ENCODE measurements around the gene CARM1. TPM values are rescaled to one million over a fixed set of nuclear protein-coding genes. Genes with fewer than 3 reads are reported as not detected.
A peak's percentile ranks its signal among the peaks of the same experiment; 100 is the strongest.
"Not testable (repeated sequence)": the region's sequence is repeated elsewhere in the genome, so short reads cannot be mapped to it uniquely, and the experiment has no call there.

CARM1 gene
- total RNA-seq, 1 experiment from 2014 or later, result 51.7 TPM

DNA sequence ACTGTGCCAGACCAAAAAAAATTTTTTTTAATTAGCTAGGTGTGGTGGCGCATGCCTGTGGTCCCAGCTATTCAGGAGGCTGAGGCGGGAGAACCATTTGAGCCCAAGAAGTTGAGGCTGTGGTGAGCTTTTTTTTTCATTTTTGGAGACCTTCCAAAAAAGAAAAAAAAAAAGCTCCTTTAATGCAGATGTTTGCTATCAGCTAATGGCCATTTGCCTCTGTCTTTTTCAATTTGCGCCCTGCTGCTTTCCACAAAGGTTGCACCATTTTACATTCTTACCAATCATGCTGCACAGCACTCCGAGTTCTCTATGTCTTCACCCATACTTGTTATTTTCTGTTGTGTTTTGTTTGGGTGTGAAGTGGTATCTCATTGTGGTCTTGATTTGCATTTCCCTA, 73.9 kb downstream of the CARM1 start:
- no peak for DNase-seq (ENCODE audit: unreplicated experiment)
- intact Hi-C loops (cut with micrococcal nuclease), result no loop called here
- no peaks in the 10 kb centered on the region for H3K36me3 Mint-ChIP-seq (ENCODE audit: insufficient read depth, unreplicated experiment)
- TF ChIP-seq, protein P1, sequence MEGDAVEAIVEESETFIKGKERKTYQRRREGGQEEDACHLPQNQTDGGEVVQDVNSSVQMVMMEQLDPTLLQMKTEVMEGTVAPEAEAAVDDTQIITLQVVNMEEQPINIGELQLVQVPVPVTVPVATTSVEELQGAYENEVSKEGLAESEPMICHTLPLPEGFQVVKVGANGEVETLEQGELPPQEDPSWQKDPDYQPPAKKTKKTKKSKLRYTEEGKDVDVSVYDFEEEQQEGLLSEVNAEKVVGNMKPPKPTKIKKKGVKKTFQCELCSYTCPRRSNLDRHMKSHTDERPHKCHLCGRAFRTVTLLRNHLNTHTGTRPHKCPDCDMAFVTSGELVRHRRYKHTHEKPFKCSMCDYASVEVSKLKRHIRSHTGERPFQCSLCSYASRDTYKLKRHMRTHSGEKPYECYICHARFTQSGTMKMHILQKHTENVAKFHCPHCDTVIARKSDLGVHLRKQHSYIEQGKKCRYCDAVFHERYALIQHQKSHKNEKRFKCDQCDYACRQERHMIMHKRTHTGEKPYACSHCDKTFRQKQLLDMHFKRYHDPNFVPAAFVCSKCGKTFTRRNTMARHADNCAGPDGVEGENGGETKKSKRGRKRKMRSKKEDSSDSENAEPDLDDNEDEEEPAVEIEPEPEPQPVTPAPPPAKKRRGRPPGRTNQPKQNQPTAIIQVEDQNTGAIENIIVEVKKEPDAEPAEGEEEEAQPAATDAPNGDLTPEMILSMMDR (IDR thresholded peaks at IDR 0.05; ENCODE audit: unreplicated experiment), result no peak
- no peaks in the 10 kb centered on the region for H3K9me3 Mint-ChIP-seq (ENCODE audit: unreplicated experiment)
- H3K27ac Mint-ChIP-seq (ENCODE audit: low read depth, unreplicated experiment), result no peak overlapping the region
- no peak overlapping the region for H3K4me3 Mint-ChIP-seq (ENCODE audit: unreplicated experiment)
- no peaks in the 10 kb centered on the region for H3K4me1 Mint-ChIP-seq (ENCODE audit: insufficient read depth, unreplicated experiment)
- CTCF ChIA-PET, result interaction anchor here (0.7 to 6.8 kb wide), 3 partner anchors 14 to 434 kb away, joined by 3 to 54 read pairs (median 3); partner anchors contain the start of gene SMARCA4
- H3K27me3 Mint-ChIP-seq (ENCODE audit: insufficient read depth, unreplicated experiment), result no peaks in the 10 kb centered on the region
- POLR2A ChIA-PET, result interaction anchor here (5.8 kb wide), 1 partner anchor 15 kb away, joined by 30 read pairs; the partner anchor contains the start of gene SMARCA4
- no TSS peak for BruUV-seq (replicated peaks)

DNA sequence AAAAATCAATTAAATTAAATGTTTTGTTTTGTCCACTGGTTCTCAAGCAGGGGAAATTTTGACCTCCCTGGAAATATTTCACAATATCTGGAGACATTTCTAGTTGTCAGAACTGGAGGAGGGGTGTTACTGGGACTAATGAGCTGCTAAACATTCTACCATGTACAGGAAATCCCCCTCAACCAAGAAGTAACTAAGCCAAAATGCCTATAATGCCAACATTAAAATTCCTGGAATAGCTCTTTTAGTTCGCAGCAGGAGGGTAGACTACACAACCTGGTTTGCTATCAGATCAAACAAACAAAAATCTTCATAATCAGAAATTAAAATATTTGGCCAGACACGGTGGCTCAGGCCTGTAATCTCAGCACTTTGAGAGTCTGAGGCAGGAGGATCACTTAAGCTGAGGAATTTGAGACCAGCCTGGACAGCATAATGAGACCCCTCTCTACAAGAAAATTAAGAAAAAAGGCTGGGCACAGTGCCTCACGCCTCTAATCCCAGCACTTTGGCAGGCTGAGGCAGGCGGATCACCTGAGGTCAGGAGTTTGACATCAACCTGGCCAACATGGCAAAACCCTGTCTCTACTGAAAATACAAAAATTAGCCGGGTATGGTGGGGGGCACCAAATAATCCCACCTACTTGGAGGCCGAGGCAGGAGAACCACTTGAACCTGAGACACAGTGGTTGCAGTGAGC, 75.8 kb downstream of the CARM1 start:
- Mint-ChIP-seq H3K9me3 (ENCODE audit: unreplicated experiment) (no peaks in the 10 kb centered on the region), H3K36me3 (ENCODE audit: insufficient read depth, unreplicated experiment) (no peaks in the 10 kb centered on the region), H3K4me1 (ENCODE audit: insufficient read depth, unreplicated experiment) (no peaks in the 10 kb centered on the region), H3K27ac (ENCODE audit: low read depth, unreplicated experiment) (peak overlapping the region; percentile 61), H3K4me3 (ENCODE audit: unreplicated experiment) (no peak overlapping the region), H3K27me3 (ENCODE audit: insufficient read depth, unreplicated experiment) (no peaks in the 10 kb centered on the region)
- intact Hi-C loops (cut with micrococcal nuclease), result no loop called here
- no TSS peak for BruUV-seq (replicated peaks)
- ChIA-PET POLR2A (interaction anchor here (1.0 kb wide), 1 partner anchor 14 kb away, joined by 5 read pairs; the partner anchor contains the start of gene SMARCA4), CTCF (interaction anchor here (0.6 to 1.0 kb wide), 3 partner anchors 13 to 88 kb away, joined by 3 read pairs; no protein-coding TSS in a partner anchor)
- TF ChIP-seq, protein P1 (IDR thresholded peaks at IDR 0.05; ENCODE audit: unreplicated experiment), result no peak
- peak; percentile 47 for DNase-seq (ENCODE audit: unreplicated experiment)

DNA sequence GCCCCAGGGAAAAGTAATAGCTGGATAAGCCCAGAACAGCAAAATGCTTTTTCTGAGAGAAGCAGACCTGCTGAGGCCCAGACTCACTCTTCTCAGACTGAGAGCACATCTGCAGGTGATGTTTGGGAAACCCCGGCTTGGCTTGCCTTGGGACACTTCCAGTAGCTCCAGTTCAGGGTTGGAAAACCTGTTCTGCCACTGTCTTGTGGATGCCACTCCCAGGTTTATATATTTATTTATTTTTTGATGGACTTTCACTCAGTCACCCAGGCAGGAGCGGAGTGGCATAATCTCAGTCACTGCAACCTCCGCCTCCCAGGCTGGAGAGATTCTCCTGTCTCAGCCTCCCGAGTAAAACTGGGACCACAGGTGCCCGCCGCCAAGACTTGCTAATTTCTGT, 81.5 kb downstream of the CARM1 start:
- Mint-ChIP-seq H3K4me1 (ENCODE audit: insufficient read depth, unreplicated experiment) (peaks cover 6% of the 10 kb centered on the region), H3K27me3 (ENCODE audit: insufficient read depth, unreplicated experiment) (no peaks in the 10 kb centered on the region), H3K36me3 (ENCODE audit: insufficient read depth, unreplicated experiment) (no peaks in the 10 kb centered on the region), H3K27ac (ENCODE audit: low read depth, unreplicated experiment) (no peak overlapping the region), H3K9me3 (ENCODE audit: unreplicated experiment) (no peaks in the 10 kb centered on the region), H3K4me3 (ENCODE audit: unreplicated experiment) (no peak overlapping the region)
- intact Hi-C loops (cut with micrococcal nuclease), result no loop called here
- no peak for DNase-seq (ENCODE audit: unreplicated experiment)
- no TSS peak for BruUV-seq (replicated peaks)
- ChIA-PET CTCF (interaction anchor here (1.0 to 2.5 kb wide), 3 partner anchors 11 to 23 kb away, joined by 3 to 18 read pairs (median 4); no protein-coding TSS in a partner anchor), POLR2A (interaction anchor here (0.7 to 1.3 kb wide), 2 partner anchors 9 to 17 kb away, joined by 3 read pairs; no protein-coding TSS in a partner anchor)
- TF ChIP-seq, protein P1 (IDR thresholded peaks at IDR 0.05; ENCODE audit: unreplicated experiment), result no peak

DNA sequence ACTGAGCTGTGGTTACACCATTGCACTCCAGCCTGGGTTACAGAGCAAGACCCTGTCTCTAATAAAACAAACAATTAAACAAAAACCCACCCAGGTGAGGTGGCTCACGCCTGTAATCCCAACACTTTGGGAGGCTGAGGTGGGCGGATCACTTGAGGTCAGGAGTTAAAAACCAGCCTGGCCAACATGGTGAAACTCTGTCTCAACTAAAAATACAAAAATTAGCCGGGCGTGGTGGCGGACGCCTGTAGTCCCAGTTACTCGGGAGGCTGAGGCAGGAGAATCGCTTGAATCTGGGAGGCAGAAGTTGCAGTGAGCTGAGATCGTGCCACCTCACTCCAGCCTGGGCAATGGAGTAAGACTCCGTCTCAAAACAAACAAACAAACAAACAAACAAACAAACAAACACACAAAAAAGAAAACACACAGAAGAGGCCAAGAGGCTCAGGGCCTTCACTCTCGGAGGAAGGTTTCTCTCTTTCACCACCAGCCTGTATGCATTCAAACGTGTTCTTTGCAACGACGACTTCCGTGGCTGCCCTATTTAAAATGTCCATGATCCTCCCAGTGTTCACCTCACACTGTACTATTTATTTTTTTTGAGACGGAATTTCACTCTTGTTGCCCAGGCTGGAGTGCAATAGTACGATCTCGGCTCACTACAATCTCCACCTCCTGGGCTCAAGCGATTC, 88.1 kb downstream of the CARM1 start:
- H3K4me3 Mint-ChIP-seq (ENCODE audit: unreplicated experiment), result peak overlapping the region; percentile 86
- H3K9me3 Mint-ChIP-seq (ENCODE audit: unreplicated experiment); intact Hi-C loops (cut with micrococcal nuclease); H3K27me3 Mint-ChIP-seq (ENCODE audit: insufficient read depth, unreplicated experiment); H3K4me1 Mint-ChIP-seq (ENCODE audit: insufficient read depth, unreplicated experiment); DNase-seq (ENCODE audit: unreplicated experiment); BruUV-seq (replicated peaks): not testable (repeated sequence)
- ChIA-PET CTCF (interaction anchor here (0.6 to 6.0 kb wide), 6 partner anchors 12 to 167 kb away, joined by 3 to 54 read pairs (median 3); no protein-coding TSS in a partner anchor), POLR2A (interaction anchor here (0.6 to 2.9 kb wide), 9 partner anchors 10 to 553 kb away, joined by 3 to 30 read pairs (median 7); partner anchors contain the start of genes LDLR and TMED1)
- peak overlapping the region; percentile 92 for H3K27ac Mint-ChIP-seq (ENCODE audit: low read depth, unreplicated experiment)
- peaks cover 13% of the 10 kb centered on the region for H3K36me3 Mint-ChIP-seq (ENCODE audit: insufficient read depth, unreplicated experiment)
